ENCODE measurements around the gene STPG2. TPM values are rescaled to one million over a fixed set of nuclear protein-coding genes. Genes with fewer than 3 reads are reported as not detected.
"Not testable (repeated sequence)": the region's sequence is repeated elsewhere in the genome, so short reads cannot be mapped to it uniquely, and the experiment has no call there.

The STPG2 gene
- total RNA-seq, 4 donors from 2014 or later, result 0.31 TPM; not detected in 3

DNA sequence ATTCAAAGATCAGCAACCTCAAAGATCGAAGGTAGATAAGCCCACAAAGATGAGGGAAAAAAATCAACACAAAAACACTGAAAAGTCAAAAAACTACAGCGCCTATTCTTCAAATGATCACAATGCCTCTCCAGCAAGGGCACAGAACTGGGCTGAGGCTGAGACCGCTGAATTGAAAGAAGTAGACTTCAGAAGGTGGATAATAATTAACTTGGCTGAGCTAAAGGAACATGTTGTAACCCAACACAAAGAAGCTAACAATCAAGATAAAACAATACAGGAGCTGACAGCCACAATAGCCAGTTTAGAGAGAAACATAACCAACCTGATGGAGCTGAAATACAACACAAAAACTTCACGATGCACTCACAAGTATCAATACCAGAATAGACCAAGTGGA is 231.1 kb downstream of the STPG2 start:
- Histone ChIP-seq H3K4me3 (no peak overlapping the region), H3K27ac (no peak overlapping the region), H3K4me1 (no peaks in the 10 kb centered on the region), H3K9me3 (peaks cover 0 to 6% (median 0%) of the 10 kb centered on the region in 3 donors), H3K36me3 (no peaks in the 10 kb centered on the region), H3K27me3 (no peaks in the 10 kb centered on the region)
- intact Hi-C loops (cut with DNase I), result no loop called here
- no peak for DNase-seq
- WGBS, 2 donors, result 44 to 55% methylated on average over 4 of the region's 4 CpGs
- TF ChIP-seq, protein P1, sequence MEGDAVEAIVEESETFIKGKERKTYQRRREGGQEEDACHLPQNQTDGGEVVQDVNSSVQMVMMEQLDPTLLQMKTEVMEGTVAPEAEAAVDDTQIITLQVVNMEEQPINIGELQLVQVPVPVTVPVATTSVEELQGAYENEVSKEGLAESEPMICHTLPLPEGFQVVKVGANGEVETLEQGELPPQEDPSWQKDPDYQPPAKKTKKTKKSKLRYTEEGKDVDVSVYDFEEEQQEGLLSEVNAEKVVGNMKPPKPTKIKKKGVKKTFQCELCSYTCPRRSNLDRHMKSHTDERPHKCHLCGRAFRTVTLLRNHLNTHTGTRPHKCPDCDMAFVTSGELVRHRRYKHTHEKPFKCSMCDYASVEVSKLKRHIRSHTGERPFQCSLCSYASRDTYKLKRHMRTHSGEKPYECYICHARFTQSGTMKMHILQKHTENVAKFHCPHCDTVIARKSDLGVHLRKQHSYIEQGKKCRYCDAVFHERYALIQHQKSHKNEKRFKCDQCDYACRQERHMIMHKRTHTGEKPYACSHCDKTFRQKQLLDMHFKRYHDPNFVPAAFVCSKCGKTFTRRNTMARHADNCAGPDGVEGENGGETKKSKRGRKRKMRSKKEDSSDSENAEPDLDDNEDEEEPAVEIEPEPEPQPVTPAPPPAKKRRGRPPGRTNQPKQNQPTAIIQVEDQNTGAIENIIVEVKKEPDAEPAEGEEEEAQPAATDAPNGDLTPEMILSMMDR (IDR thresholded peaks at IDR 0.05), result no peak
- no peak for TF ChIP-seq POLR2A (IDR thresholded peaks at IDR 0.05)

DNA sequence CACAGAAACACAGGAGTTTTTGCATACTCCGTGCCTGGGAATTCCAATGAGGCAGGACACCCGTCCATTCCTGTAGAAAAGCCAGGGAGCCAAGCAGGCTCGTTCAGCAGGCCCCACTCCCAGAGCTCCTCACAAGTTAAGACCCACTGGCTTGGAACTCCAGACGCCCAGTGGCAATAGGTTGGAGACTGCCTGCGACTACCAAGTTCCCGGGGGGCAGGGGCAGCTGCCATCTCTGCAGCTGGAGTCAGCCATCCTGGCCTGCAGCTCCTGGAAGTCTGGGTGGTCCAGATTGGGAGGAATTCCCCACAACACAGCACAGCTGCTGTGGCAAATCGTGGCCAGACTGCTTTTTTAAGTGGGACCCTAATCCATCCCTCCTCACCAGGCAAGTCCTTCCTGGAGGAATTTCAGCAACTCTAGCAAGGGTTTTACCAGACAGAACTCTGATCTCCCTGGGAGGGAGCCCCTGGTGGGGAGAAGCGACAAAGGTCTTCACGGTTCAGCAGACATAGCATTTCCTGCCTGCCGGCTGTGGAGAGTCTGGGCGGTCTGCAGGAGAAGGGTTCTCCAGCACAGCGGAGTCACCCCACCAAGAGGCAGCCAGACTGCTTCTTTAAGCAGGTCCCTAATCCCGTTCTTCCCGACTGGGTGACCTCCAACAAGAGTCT is 231.9 kb downstream of the STPG2 start:
- Histone ChIP-seq H3K27me3 (no peaks in the 10 kb centered on the region), H3K36me3 (no peaks in the 10 kb centered on the region), H3K4me3 (no peak overlapping the region), H3K27ac (no peak overlapping the region), H3K9me3 (peaks cover 0 to under 1% (median 0%) of the 10 kb centered on the region in 3 donors), H3K4me1 (no peaks in the 10 kb centered on the region)
- DNase-seq, result no peak
- TF ChIP-seq, protein P1 (IDR thresholded peaks at IDR 0.05), result no peak
- no peak for TF ChIP-seq POLR2A (IDR thresholded peaks at IDR 0.05)
- 44 to 86% methylated on average over 4 to 5 of the region's 14 CpGs for WGBS, 2 donors
- intact Hi-C loops (cut with DNase I), result no loop called here

DNA sequence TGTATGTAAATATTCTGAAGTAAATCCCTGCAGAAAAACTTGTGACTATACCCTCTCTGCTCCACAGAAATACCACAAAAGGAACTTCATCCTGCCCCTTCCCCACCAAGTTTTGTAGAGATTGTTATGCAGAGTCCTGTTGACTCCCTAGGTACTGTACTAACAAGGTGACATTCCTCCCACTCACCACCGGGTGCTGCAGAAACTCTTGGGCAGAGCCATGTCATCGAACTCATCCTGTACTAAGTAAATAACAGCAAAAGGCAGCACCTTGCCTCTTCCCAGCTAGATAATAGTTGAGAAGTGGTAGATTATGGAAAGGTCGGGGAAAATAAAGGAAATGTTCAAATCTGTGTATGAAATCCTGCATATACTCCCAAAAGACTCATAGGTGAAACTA is 233.3 kb downstream of the STPG2 start:
- no peak for DNase-seq
- H3K27me3 ChIP-seq, result no peaks in the 10 kb centered on the region
- WGBS, 2 donors, result 52 to 63% methylated on average over 3 of the region's 3 CpGs
- intact Hi-C loops (cut with DNase I), result no loop called here
- H3K27ac ChIP-seq, result no peak overlapping the region
- no peak overlapping the region for H3K4me3 ChIP-seq
- no peaks in the 10 kb centered on the region for H3K4me1 ChIP-seq
- H3K9me3 ChIP-seq, result no peaks in the 10 kb centered on the region
- H3K36me3 ChIP-seq, result no peaks in the 10 kb centered on the region
- TF ChIP-seq POLR2A (IDR thresholded peaks at IDR 0.05), result no peak
- TF ChIP-seq, protein P1 (IDR thresholded peaks at IDR 0.05), result no peak

DNA sequence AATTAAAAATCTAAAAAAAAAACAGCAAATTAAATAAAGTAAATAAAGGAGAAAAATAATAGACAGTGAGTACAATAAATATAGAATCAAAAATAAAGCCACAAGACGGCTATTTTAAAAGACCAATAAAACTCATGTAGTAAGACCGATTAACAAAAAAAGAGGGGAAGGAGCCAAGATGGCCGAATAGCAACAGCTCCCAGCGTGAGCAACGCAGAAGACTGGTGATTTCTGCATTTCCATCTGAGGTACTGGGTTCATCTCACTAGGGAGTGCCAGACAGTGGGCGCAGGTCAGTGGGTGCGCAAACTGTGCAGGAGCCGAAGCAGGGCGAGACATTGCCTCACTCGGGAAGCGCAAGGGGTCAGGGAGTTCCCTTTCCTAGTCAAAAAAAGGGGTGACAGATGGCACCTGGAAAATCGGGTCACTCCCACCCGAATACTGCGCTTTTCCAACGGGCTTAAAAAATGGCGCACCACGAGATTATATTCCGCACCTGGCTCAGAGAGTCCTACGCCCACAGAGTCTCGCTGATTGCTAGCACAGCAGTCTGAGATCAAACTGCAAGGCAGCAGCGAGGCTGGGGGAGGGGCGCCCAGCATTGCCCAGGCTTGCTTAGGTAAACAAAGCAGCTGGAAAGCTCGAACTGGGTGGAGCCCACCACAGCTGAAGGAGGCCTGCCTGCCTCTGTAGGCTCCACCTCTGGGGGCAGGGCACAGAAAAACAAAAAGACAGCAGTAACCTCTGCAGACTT is 239.7 kb downstream of the STPG2 start:
- H3K4me1 ChIP-seq; H3K27ac ChIP-seq; H3K36me3 ChIP-seq; H3K4me3 ChIP-seq; DNase-seq; intact Hi-C loops (cut with DNase I); H3K27me3 ChIP-seq: not testable (repeated sequence)
- WGBS, 2 donors, result 82 to 85% methylated on average over 14 of the region's 23 CpGs
- H3K9me3 ChIP-seq, result peaks cover 0 to 12% (median 0%) of the 10 kb centered on the region in 3 donors

DNA sequence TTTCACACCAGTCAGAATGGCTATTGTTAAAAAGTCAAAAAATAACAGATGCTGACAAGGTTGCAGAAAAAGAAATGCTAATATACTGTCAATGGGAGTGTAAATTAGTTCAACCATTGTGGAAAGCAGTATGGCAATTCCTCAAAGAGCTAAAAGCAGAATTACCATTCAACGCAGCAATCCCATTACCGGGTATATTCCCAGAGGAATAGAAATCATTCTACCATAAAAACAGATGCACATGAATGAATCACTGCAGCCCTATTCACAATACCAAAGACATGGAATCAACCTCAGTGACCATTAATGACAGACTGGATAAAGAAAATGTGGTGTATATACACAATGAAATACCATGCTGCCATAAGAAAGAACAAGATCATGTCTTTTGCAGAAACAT is 243.0 kb downstream of the STPG2 start:
- TF ChIP-seq, protein P1 (IDR thresholded peaks at IDR 0.05), result no peak
- no peak for TF ChIP-seq POLR2A (IDR thresholded peaks at IDR 0.05)
- Histone ChIP-seq H3K27me3 (no peaks in the 10 kb centered on the region), H3K4me3 (no peak overlapping the region), H3K27ac (no peak overlapping the region), H3K4me1 (no peaks in the 10 kb centered on the region), H3K9me3 (peaks cover 0 to 12% (median 0%) of the 10 kb centered on the region in 3 donors), H3K36me3 (no peaks in the 10 kb centered on the region)
- intact Hi-C loops (cut with DNase I), result no loop called here
- DNase-seq, result no peak
- WGBS, 2 donors, result 86 to 95% methylated on average over 2 of the region's 2 CpGs
